Right atrium auricular region (tissue), 2 donors: ENCODE measurements around the gene CC2D2B. TPM values are rescaled to one million over a fixed set of nuclear protein-coding genes. Genes with fewer than 3 reads are reported as not detected.

Experiments used
- DNase-seq: peaks from one replicate; pipeline ENCODE4 v3.0.0-alpha.2; 2019; ENCODE audit warnings: low spot score
- H3K27ac ChIP-seq, 2 donors: fragments of 200-600 bp; sonication (generic); 1 replicate in 1 of 2; 2 replicates in 1 of 2; pipeline ENCODE4 v1.5.1; 2016 to 2019
- H3K27me3 ChIP-seq, 2 donors: fragments of 200-600 bp; sonication (generic); one replicate each; pipeline versions ENCODE4 v1.5.1 to v1.6.0; 2017 to 2019
- H3K36me3 ChIP-seq: fragments of 200-600 bp; sonication (generic); one replicate; pipeline ENCODE4 v1.5.1; 2016
- H3K4me1 ChIP-seq, 2 donors: fragments of 200-600 bp; sonication (generic); one replicate each; pipeline versions ENCODE4 v1.5.1 to v1.6.0; 2017 to 2019
- H3K4me3 ChIP-seq, 2 donors: fragments of 200-600 bp; sonication (generic); 1 replicate in 1 of 2; 2 replicates in 1 of 2; pipeline ENCODE4 v1.5.1; 2017 to 2019; ENCODE audit warnings: mild to moderate bottlenecking in 1 of 2, moderate library complexity in 1 of 2
- H3K9me3 ChIP-seq, 2 donors: fragments of 200-600 bp; sonication (generic); one replicate each; pipeline ENCODE4 v1.5.1; 2019
- total RNA-seq, 2 donors: library from RNA; depleted of rRNA; stranded (reverse); fragments of >200 nt; gene quantifications; one replicate each; pipeline ENCODE4 v1.1.0, GENCODE V29; 2016
- TF ChIP-seq, protein P1 (sequence below), 2 donors: fragments of 200-600 bp; sonication (generic); IDR thresholded peaks; one replicate each; pipeline ENCODE4 v1.5.1; 2019; ENCODE audit warnings: antibody characterized with exemption in 2 of 2

The CC2D2B gene
- total RNA-seq, 2 donors from 2014 or later: 0.98 to 1.6 TPM

- H3K4me1 ChIP-seq: no peaks in the 10 kb centered on the region
- H3K27me3 ChIP-seq: no peaks in the 10 kb centered on the region
- H3K9me3 ChIP-seq: no peaks in the 10 kb centered on the region
- no peak overlapping the region for H3K4me3 ChIP-seq
- H3K27ac ChIP-seq: no peak overlapping the region
- TF ChIP-seq, protein P1, sequence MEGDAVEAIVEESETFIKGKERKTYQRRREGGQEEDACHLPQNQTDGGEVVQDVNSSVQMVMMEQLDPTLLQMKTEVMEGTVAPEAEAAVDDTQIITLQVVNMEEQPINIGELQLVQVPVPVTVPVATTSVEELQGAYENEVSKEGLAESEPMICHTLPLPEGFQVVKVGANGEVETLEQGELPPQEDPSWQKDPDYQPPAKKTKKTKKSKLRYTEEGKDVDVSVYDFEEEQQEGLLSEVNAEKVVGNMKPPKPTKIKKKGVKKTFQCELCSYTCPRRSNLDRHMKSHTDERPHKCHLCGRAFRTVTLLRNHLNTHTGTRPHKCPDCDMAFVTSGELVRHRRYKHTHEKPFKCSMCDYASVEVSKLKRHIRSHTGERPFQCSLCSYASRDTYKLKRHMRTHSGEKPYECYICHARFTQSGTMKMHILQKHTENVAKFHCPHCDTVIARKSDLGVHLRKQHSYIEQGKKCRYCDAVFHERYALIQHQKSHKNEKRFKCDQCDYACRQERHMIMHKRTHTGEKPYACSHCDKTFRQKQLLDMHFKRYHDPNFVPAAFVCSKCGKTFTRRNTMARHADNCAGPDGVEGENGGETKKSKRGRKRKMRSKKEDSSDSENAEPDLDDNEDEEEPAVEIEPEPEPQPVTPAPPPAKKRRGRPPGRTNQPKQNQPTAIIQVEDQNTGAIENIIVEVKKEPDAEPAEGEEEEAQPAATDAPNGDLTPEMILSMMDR (IDR thresholded peaks at IDR 0.05): no peak
- no peaks in the 10 kb centered on the region for H3K36me3 ChIP-seq
- DNase-seq: no peak
These were observed 115.4 kb downstream of the CC2D2B start for GRCh38 chr10:96023168-96023567.

DNA sequence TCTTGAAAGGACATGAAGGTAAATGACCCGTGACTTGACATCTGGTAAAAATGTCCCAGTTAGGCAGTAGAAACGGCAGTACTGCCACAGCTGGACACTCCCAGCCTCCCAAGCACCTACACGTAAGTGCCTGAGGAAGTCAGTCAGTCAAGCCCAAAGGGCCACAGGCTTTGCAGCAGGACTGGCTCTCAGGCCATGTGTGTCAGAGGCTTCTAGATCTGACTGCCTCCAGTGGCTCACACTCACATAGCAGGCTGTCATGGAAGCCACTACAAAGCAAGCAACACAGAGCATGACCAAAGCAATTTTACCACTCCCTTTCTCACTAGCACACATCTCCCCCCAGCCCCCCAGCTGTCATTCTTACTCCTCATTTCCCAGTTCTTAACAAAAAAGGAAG, 117.8 kb downstream of the CC2D2B start:
- DNase-seq: no peak
- H3K4me3 ChIP-seq: no peak overlapping the region
- H3K9me3 ChIP-seq: no peaks in the 10 kb centered on the region
- no peaks in the 10 kb centered on the region for H3K27me3 ChIP-seq
- H3K36me3 ChIP-seq: no peaks in the 10 kb centered on the region
- no peaks in the 10 kb centered on the region for H3K4me1 ChIP-seq
- TF ChIP-seq, protein P1 (IDR thresholded peaks at IDR 0.05): no peak
- no peak overlapping the region for H3K27ac ChIP-seq

GRCh38 chr10:96034625-96035024, 126.8 kb downstream of the CC2D2B start:
- no peak overlapping the region for H3K27ac ChIP-seq
- H3K27me3 ChIP-seq: no peaks in the 10 kb centered on the region
- DNase-seq: no peak
- no peaks in the 10 kb centered on the region for H3K9me3 ChIP-seq
- H3K4me1 ChIP-seq: no peaks in the 10 kb centered on the region
- TF ChIP-seq, protein P1 (IDR thresholded peaks at IDR 0.05): no peak
- no peaks in the 10 kb centered on the region for H3K36me3 ChIP-seq
- H3K4me3 ChIP-seq: no peak overlapping the region

DNA sequence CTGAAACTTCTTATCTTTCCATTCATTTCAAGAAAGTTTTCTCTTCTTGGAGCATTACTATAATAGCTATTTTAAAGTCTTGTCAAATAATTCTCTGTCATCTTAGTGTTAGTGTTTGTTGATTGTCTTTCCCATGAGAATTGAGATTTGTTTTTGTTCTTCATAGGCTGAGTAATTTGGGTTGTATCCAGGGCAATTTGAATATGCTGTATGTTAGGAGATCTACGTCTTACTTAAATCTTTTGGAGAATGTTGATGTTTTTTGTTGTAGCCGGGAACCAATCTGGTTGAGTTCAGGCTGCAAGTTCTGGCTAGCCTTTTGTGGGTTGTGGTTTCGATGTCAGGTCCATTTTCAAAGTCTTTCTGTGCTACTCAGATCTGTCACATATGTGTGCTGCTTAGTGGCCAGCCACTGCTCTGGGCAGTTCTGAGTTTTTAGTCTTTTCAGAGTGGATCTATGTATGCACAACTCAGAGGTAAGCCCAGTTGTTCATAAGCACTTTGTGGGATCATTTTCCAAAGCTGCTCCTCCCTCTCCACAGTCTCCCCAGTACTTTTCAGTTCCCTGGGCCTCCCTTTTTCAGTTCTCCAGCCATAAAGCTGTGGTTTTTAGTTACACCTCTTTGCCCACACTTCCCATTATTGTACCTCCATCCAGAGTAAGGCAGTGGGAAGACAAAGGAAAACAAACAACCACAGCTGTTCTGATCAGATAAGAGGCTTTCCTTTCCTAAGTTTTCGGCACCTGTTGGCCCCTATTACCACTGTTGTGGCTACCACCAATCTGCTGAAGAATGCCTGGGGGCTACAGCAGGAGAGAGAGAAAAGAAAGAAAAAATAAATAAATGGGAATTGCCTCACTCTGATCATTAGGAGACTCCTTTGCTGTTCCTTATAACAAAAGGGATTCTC, 131.0 kb downstream of the CC2D2B start:
- no peak overlapping the region for H3K27ac ChIP-seq
- no peak overlapping the region for H3K4me3 ChIP-seq
- DNase-seq: no peak
- no peaks in the 10 kb centered on the region for H3K27me3 ChIP-seq
- TF ChIP-seq, protein P1 (IDR thresholded peaks at IDR 0.05): no peak
- no peaks in the 10 kb centered on the region for H3K36me3 ChIP-seq
- no peaks in the 10 kb centered on the region for H3K9me3 ChIP-seq
- H3K4me1 ChIP-seq: peaks cover 0 to 5% of the 10 kb centered on the region in 2 donors

- no peaks in the 10 kb centered on the region for H3K27me3 ChIP-seq
- H3K36me3 ChIP-seq: no peaks in the 10 kb centered on the region
- no peak overlapping the region for H3K4me3 ChIP-seq
- H3K27ac ChIP-seq: no peak overlapping the region
- H3K9me3 ChIP-seq: no peaks in the 10 kb centered on the region
- no peak for DNase-seq
- TF ChIP-seq, protein P1 (IDR thresholded peaks at IDR 0.05): no peak
- H3K4me1 ChIP-seq: peaks cover 0 to 14% of the 10 kb centered on the region in 2 donors
These were observed 133.4 kb downstream of the CC2D2B start for GRCh38 chr10:96041146-96041545.
